ENCODE measurements around the gene CACNA1D.

The CACNA1D gene

GRCh38 chr3:53813229-53813628, 318.8 kb downstream of the CACNA1D start:
- DNase-seq = no peak

DNA sequence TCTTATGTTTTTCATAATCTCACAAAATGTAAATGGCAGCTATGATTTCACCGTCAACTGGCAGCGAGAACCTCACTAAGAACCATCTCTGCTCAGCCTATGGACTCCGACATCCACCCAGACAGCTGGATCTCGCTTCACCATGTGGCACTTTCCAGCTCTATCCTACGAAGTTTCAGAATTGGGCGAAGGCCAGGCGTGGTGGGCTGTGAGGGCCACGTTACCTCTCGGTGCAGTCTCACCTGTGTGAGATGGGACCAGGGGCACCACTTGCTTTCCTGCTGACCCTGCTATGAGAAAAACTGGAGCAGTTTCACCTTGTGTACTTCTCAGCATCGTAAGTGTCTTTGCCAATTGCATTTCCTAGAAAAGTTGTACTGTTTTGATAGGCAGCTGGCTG, 319.5 kb downstream of the CACNA1D start:
- DNase-seq = no peak

- DNase-seq = no peak
Observed at GRCh38 chr3:53815067-53815466, 320.7 kb downstream of the CACNA1D start.

DNA sequence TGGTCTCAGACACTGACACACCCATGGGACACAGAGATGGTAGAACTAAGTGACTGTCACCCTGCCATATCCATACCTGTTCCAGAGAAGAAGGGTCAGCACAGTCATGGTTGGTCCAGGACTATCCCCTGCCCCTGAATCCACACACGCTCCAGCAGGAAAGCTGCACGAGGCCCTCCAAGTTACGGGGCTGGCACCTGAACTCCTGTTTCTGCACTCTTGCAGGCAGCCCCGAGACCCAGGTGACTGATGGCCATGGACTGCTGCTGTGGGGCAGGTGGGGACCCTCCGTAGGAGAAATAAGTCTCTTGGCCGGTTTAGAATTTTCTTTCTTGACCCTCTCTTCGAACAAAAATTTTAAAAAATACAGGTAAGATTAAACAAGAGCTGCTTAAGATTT, 321.2 kb downstream of the CACNA1D start:
- DNase-seq = no peak

- no peak for DNase-seq
Observed at GRCh38 chr3:53816425-53816824, 322.0 kb downstream of the CACNA1D start.

DNA sequence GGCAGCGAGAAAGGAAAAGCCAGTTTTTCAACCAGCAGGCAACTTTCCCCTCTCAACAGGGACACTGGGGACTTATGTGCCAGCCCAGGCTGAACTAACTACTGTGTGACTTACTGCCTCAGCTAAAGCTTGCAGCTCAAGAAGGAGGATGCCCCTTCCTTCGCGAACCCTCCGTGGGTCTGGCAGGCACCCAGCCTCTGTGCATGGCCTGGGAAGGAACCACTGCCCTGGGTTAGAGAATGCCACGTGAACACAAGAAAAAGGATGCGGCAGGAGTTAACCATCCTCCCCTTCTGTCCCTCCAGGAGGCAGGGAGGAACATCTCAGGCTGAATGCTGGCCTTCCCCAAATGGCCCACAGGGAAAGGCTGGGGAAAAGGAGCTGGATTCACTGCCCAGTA, 322.8 kb downstream of the CACNA1D start:
- DNase-seq = no peak

GRCh38 chr3:53817809-53818208, 323.4 kb downstream of the CACNA1D start:
- no peak for DNase-seq

DNA sequence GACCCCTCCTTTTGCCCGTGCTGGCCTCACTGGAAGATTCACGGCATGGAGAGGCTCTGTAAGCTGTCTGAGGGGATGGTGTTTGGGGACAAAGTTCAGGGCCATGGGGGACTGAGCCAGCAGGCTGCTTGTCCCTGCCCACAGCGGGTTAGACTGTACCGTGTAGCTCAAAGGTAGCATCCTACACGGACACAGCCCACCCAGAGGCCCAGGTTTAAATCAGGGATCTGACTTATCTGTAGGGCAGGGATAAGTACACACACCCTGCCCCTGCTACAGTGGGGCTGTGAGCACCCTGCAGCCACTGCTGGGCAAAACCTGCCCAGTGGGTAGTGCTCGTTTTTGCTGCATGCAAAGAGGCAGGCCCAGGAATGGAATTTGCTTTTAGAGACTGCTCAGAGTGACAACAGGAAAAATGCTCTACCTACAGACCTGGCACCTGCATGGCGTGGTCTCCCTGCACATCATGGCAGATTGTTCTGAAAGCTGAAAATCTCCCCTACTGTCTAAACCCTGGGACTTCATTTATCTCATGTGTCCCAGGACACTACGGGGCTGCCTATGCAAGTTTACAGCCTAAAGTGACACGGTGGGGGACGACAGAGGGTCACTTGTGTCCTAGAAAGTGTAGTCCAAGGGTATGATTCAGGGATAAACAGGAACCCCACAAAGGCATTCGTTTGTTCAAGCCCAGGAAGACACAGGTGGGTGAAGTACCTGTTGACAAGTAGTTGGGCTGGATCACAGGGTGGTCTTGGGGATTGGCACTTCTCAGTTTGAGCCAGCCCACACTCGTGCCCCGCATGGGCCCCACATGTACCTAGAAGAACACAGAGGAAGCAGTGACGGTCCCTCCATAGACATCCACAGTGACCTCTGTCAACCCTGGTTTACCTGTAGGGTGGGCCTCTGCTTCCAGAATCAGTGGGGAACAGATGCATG, 324.1 kb downstream of the CACNA1D start:
- no peak for DNase-seq

DNA sequence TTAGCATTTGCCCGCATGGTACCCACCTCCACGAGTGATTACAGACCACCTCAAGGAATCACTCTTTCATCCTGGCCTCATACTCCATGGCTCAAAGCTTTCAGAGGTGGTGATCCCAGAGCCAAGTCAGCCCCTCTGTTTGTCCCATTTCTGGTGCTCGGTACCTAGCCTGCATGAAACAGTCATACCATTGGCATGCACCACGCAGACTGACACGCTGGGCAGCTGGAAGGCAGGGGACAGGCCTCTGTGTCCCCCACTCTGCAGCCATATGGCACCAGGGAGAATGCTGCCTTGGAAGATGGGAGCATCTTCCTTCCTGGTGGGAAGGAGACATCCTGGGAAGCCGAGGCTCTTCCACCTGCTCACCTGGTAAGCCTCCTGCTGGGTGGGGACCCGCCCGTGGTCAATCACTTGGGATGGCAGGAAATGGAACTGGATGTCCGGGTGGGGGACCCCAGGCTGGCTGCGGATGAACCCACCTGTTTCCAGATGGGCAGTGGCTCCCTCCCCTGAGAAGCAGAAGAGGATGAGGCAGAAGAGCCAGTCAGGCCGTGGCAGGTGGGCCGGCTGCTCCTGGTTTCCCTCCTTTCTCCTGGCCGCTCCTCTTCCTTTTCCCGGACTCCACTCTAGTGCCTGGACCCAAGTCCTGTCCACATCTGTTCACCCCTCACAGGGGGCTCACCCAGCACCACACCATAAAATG, 324.9 kb downstream of the CACNA1D start:
- DNase-seq = no peak

DNA sequence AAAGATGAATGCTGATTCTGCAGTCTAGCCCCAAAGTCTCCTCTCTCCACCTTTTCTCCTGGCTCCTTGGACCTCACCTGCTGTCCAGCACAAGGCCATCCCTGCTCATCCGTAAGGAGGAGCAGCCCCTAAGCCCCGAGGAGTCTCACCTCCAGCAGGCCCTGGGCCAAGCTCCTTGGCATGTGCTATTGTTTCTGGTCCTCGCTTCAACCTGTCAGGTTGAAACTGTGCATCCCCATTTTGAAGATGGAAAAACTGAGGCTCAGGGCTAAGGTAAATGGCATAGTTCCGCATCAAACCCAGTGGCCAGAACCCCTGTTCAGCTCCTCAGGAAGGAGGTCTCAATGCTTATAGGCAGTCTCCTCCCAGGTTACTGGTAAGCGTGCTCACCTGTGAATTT, 325.7 kb downstream of the CACNA1D start:
- no peak for DNase-seq

DNA sequence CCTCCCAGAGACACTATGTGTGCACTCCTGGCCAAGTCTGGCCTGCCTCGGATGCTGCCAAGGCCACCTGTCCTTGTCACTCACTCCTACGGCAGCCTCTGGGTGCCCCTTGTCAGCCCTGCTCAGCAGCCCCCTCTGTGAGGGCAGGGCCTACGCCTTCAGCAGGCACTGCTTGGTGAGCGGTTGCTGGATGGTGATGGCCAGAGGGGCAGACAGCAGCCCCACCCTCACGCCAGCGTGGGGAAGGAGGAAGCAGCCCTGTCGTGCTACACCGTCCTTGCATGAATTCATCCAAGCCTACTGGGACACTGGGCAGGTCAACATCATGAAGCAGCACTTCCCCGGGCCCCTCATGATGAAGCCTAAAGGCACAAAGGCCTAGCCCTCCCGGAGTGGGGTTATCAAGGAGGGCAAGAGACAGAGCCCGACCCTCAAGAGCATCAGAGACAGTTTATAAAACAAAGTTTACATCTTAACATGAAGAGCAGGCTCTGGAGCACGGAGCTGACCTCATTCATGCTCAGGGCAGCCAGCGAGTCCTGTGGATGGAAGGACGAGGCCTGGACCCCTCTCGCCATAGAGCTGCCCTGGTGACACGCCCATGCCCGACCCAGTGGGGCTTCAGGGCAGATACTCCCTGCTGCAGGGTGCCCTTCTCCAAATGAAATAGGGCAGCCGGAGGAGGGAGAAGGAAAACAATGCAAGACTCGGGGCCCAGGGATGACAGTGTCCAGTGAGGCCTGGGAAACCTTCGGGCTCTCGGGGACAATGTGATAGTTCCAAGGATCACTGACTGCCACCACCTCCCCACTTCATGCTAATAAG, 326.6 kb downstream of the CACNA1D start:
- DNase-seq = no peak

DNA sequence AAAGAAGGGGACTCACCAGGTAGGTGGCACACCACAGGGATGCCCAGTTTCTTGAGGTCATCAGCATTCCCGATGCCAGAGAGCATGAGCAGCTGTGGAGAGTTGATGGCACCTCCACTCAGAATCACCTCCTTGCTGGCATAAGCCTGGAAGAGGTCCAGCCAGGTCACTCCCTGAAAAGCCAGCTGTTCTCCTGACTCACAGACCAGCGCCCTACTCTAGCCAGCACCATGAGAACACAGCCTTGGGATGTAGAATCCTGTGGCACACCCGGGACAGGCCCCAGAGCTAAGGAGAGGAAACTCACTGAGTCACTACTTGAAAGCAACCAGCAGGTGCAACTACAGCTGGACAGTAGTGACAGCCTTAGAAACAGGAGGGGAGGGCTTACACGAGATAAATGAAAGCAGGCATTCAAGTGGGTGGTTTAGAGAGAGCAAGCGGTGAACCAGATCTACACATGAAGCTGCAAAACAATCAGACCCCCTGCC, 327.3 kb downstream of the CACNA1D start:
- DNase-seq = no peak

DNA sequence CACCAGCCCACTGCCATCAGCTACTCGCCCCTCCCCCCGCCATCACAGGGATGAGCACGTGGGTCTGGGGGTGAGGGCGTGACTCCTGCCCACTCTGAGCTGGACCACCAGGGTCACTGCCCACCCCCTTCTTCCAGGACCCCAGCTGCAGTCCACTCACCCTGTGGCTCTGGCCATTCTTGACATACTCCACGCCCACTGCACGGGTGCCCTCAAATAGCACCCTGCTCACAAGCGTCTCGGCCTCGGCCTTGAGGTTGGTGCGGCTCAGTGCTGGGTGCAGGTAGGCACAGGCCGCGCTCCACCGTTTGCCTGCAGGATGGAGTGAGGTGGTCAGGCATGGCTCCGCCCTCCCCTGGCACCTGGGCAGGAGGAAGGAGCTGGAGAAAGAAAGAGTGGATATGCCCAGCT, 327.9 kb downstream of the CACNA1D start:
- DNase-seq = no peak

GRCh38 chr3:53823026-53823955, 328.9 kb downstream of the CACNA1D start:
- DNase-seq = no peak

- DNase-seq = no peak
Observed at GRCh38 chr3:53823956-53824657, 329.7 kb downstream of the CACNA1D start.

DNA sequence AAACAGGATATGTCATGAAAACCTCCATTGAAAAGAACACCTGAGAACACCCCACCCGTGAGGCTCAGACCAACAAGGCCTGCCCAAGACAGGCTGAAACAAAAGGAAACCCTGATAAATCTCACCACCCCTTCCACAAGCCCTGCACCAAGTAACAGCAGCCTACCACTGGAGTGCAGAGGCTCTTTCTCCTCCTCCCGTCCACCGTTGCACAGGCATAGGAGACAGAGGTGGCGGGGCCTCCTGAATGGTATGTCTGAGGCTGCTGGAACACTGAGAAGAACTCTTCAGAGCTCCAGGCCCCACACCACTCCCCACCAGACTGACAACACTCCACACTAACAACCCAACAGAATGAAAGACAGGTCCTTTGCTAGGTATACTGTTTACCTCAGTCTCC, 330.4 kb downstream of the CACNA1D start:
- DNase-seq = no peak

GRCh38 chr3:53826048-53826447, 331.6 kb downstream of the CACNA1D start:
- DNase-seq = no peak

DNA sequence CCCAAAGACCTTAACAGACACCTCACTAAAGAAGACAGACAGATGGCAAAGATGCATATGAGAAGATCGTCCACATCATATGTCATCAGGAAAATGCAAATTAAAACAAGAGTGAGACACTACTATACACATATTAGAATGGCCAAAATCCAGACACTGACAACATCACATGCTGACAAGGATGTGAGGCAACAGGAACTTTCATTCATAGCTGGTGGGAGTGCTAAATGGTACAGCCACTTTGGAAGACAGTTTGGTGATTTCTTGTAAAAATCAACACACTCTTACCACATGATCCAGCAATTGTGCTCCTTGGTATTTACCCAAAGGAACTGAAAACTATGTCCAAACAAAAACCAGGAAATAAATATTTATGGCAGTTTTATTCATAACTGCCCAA, 334.2 kb downstream of the CACNA1D start:
- DNase-seq = no peak

- DNase-seq = no peak
Observed at GRCh38 chr3:53829605-53830004, 335.2 kb downstream of the CACNA1D start.

GRCh38 chr3:53830944-53831343, 336.5 kb downstream of the CACNA1D start:
- DNase-seq = no peak

- no peak for DNase-seq
Observed at GRCh38 chr3:53833053-53833645, 338.7 kb downstream of the CACNA1D start.

Measured in activated naive CD4-positive, alpha-beta T cell treated with anti-CD3 and anti-CD28 coated beads, Interleukin-2, amount 50 U/mL, for 16 hours (primary cell).